GM19452 (cell line): ENCODE data around the gene KRTAP5-3.

Experiments used
- ATAC-seq: cut with Tn5 transposase; IDR thresholded peaks from one replicate; pipeline ENCODE4 v1.9.1; 2021; ENCODE audit not compliant: unreplicated experiment

The KRTAP5-3 gene

GRCh38 chr11:1643146-1643690 lies 35.0 kb upstream of the KRTAP5-3 start:
- ATAC-seq = no peak

- no peak for ATAC-seq
Measured at GRCh38 chr11:1642288-1643145, 34.3 kb upstream of the KRTAP5-3 start.

- ATAC-seq = no peak
Measured at GRCh38 chr11:1641096-1641495, 32.8 kb upstream of the KRTAP5-3 start.

GRCh38 chr11:1640076-1640946 lies 32.0 kb upstream of the KRTAP5-3 start:
- ATAC-seq = no peak

- ATAC-seq = no peak
Measured at GRCh38 chr11:1639666-1640065, 31.4 kb upstream of the KRTAP5-3 start.

- ATAC-seq = no peak
Measured at GRCh38 chr11:1639102-1639620, 30.9 kb upstream of the KRTAP5-3 start.

GRCh38 chr11:1638344-1638743 lies 30.1 kb upstream of the KRTAP5-3 start:
- ATAC-seq = no peak

GRCh38 chr11:1637628-1638027 lies 29.4 kb upstream of the KRTAP5-3 start:
- ATAC-seq = no peak

- no peak for ATAC-seq
Measured at GRCh38 chr11:1636291-1636950, 28.2 kb upstream of the KRTAP5-3 start.

GRCh38 chr11:1633864-1634263 lies 25.6 kb upstream of the KRTAP5-3 start:
- ATAC-seq = no peak

GRCh38 chr11:1632053-1632714 lies 23.9 kb upstream of the KRTAP5-3 start:
- no peak for ATAC-seq

GRCh38 chr11:1631066-1631568 lies 22.9 kb upstream of the KRTAP5-3 start:
- no peak for ATAC-seq

- no peak for ATAC-seq
Measured at GRCh38 chr11:1630271-1630670, 22.0 kb upstream of the KRTAP5-3 start.

- ATAC-seq = no peak
Measured at GRCh38 chr11:1629326-1630185, 21.3 kb upstream of the KRTAP5-3 start, which contains the start of gene KRTAP5-5. Gene KRTAP5-5 (plus strand): TSS chr11:1629775. CDS start chr11:1629841, 66 bp downstream.

GRCh38 chr11:1628506-1629325 lies 20.5 kb upstream of the KRTAP5-3 start:
- ATAC-seq = no peak

- no peak for ATAC-seq
Measured at GRCh38 chr11:1625541-1625940, 17.3 kb upstream of the KRTAP5-3 start.

- no peak for ATAC-seq
Measured at GRCh38 chr11:1624621-1625020, 16.4 kb upstream of the KRTAP5-3 start.

- no peak for ATAC-seq
Measured at GRCh38 chr11:1623716-1624115, 15.5 kb upstream of the KRTAP5-3 start.
